GM06990 (cell line): ENCODE data around the gene CHST9.
A peak's percentile ranks its signal among the peaks of the same experiment; 100 is the strongest.
"Not testable (repeated sequence)": the region's sequence is repeated elsewhere in the genome, so short reads cannot be mapped to it uniquely, and the experiment has no call there.

Experiments used
- DNase-seq: peaks from one replicate; pipeline ENCODE4 v3.0.0-alpha.2; 2011; ENCODE audit not compliant: insufficient read length; ENCODE audit errors: extremely low read depth
- H3K27me3 ChIP-seq: replicated peaks from 2 replicates; pipeline ENCODE4 v1.6.0; 2011; ENCODE audit warnings: low read length; ENCODE audit not compliant: control insufficient read depth, insufficient read depth
- H3K36me3 ChIP-seq: 2 replicates; pipeline ENCODE4 v1.5.1; 2011; ENCODE audit warnings: low read length; ENCODE audit not compliant: control insufficient read depth, insufficient read depth
- H3K4me3 ChIP-seq: replicated peaks from 2 replicates; pipeline ENCODE4 v1.5.1; 2011; ENCODE audit warnings: low read depth, mild to moderate bottlenecking, control low read depth, low read length
- TF ChIP-seq, protein P1 (sequence below): IDR thresholded peaks from 2 replicates; pipeline ENCODE4 v1.5.1; 2011; ENCODE audit warnings: low read length, control low read depth, mild to moderate bottlenecking, inconsistent platforms; ENCODE audit not compliant: insufficient read depth, poor library complexity, severe bottlenecking

The CHST9 gene

DNA sequence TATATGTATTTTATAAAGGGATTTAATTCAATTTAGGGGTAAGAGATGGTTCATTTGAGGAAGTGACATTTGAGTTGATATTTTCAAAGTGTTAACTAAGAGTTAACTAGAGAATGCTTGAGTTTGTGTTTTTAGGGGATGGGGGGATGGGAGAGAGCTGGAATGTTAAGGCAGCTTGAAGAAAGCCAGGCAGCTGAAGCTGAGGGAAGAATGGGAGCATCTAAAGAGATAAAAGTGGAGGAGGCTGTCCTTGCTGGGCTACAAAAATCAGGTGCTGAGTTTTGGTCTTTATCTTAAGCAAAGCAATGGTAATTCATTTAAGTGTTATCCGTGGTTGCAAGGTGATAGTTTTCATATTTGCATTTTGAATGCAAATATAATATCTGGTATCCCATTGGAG lies 9.2 kb downstream of the CHST9 start:
- Histone ChIP-seq H3K27me3 (no peaks in the 10 kb centered on the region), H3K4me3 (no peak overlapping the region), H3K36me3 (no peaks in the 10 kb centered on the region)
- DNase-seq: no peak
- TF ChIP-seq, protein P1, sequence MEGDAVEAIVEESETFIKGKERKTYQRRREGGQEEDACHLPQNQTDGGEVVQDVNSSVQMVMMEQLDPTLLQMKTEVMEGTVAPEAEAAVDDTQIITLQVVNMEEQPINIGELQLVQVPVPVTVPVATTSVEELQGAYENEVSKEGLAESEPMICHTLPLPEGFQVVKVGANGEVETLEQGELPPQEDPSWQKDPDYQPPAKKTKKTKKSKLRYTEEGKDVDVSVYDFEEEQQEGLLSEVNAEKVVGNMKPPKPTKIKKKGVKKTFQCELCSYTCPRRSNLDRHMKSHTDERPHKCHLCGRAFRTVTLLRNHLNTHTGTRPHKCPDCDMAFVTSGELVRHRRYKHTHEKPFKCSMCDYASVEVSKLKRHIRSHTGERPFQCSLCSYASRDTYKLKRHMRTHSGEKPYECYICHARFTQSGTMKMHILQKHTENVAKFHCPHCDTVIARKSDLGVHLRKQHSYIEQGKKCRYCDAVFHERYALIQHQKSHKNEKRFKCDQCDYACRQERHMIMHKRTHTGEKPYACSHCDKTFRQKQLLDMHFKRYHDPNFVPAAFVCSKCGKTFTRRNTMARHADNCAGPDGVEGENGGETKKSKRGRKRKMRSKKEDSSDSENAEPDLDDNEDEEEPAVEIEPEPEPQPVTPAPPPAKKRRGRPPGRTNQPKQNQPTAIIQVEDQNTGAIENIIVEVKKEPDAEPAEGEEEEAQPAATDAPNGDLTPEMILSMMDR: no peak

DNA sequence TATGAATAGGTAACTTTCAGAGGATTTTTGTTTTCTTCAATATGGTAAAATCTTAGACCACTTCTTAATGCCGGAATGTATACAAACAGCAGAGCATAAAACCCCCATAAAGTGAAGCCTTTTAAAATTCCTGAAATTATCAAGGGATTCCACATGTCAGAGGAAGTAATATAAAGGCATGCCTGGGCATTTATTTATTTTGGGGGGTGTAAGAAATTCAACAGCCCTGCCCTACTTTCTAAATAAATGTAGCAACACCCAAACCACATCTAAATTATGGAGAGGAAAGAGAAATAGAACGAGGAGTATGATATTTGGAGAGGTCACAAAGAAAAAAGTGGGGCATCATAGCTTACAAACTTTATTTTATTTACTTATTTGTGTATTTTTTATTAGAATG lies 9.9 kb downstream of the CHST9 start:
- TF ChIP-seq, protein P1: no peak
- Histone ChIP-seq H3K4me3 (no peak overlapping the region), H3K27me3 (no peaks in the 10 kb centered on the region)

DNA sequence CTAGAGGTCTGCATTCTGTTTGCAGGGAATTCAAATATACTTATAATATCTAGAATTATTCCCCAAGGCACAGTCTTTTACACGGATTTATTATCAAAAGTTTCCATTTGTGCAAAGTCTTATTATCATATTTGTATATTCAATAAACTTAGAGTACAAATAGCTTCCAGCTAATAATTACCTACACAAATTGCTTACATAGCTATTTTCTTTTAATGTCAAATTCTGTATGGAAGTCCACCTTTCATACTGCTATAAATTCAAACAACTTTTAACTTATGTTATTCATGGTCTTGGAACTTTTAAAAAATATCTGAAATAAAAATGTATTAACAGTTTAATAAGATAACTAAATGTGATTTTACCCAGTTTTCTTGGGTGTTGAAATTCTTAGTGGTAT lies 13.1 kb downstream of the CHST9 start:
- no peaks in the 10 kb centered on the region for H3K27me3 ChIP-seq
- H3K4me3 ChIP-seq: no peak overlapping the region
- H3K36me3 ChIP-seq: no peaks in the 10 kb centered on the region
- TF ChIP-seq, protein P1: no peak
- no peak for DNase-seq

More for the DNA sequence above, 9.9 kb downstream of the CHST9 start:
- H3K36me3 ChIP-seq: no peaks in the 10 kb centered on the region
- DNase-seq: no peak

DNA sequence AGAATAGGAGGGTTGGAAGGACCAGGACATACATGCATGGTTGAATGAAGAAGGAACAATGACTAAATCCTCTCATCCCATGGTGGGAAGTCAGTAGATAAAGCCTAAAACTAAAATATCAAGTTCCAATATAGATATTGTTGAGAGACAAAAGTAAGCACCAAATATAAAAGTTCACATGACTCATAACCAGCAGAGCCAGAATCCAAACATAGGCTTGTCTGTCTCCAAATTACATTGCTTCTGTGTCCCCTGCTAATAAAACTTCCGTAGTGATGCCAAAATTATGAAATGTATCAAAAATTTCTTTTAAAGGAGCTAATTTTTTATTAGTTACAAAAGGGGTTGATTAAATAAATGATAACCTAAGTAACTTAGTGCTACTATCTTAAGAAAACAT lies 19.7 kb downstream of the CHST9 start:
- H3K4me3 ChIP-seq: no peak overlapping the region
- TF ChIP-seq, protein P1: no peak
- no peaks in the 10 kb centered on the region for H3K36me3 ChIP-seq

DNA sequence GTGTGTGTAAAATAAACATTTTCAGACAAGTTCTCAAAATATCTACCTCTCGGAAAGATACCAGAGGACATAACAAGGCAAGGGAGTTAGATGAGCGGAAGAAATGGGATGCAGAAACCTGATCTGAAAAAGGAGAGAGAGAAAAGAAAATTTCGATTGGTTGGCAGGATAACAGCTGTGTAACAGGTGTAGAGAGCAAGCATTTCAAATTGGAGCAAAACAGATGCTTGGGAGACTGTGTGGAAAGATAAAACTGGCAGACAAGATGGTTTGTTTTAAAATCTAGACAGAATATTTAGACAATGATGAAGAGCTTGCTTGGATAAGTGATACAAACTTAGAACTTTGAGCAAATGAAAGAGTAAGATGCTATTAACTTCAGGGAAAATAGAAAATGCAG lies 20.2 kb downstream of the CHST9 start:
- no peak for DNase-seq
- Histone ChIP-seq H3K4me3 (no peak overlapping the region), H3K27me3 (no peaks in the 10 kb centered on the region), H3K36me3 (no peaks in the 10 kb centered on the region)
- TF ChIP-seq, protein P1: no peak

More for the DNA sequence above, 19.7 kb downstream of the CHST9 start:
- no peaks in the 10 kb centered on the region for H3K27me3 ChIP-seq
- no peak for DNase-seq

DNA sequence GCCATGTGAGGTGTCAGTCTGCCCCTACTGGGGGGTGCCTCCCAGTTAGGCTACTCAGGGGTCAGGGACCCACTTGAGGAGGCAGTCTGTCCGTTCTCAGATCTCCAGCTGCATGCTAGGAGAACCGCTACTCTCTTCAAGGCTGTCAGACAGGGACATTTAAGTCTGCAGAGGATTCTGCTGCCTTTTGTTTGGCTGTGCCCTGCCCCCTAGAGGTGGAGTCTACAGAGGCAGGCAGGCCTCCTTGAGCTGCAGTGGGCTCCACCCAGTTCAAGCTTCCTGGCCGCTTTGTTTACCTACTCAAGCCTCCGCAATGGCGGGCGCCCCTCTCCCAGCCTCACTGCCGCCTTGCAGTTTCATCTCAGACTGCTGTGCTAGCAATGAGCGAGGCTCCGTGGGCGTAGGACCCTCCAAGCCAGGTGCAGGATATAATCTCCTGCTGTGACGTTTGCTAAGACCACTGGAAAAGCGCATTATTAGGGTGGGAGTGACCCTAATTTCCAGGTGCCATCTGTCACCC lies 21.9 kb downstream of the CHST9 start:
- not testable (repeated sequence) for DNase-seq

DNA sequence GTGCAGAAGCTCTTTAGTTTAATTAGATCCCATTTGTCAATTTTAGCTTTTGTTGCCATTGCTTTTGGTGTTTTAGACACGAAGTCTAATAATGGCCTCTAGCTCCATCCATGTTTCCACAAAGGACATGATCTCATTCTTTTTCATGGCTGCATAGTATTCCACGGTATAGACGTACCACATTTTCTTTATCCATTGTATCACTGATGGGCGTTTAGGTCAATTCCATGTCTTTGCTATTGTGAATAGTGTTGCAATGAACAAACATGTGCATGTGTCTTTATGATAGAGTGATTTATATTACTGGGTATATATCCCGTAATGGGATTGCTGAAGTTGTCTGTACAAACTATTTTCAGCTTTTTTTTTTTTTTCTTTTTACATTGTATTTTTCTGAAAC lies 35.9 kb downstream of the CHST9 start:
- not testable (repeated sequence) for DNase-seq, H3K27me3 ChIP-seq, H3K4me3 ChIP-seq, H3K36me3 ChIP-seq

More for the DNA sequence above, 21.9 kb downstream of the CHST9 start:
- H3K36me3 ChIP-seq, H3K27me3 ChIP-seq, H3K4me3 ChIP-seq: not testable (repeated sequence)
- TF ChIP-seq, protein P1: peak; percentile 30
